ENCODE results near the gene MLH3. TPM values are rescaled to one million over a fixed set of nuclear protein-coding genes. Genes with fewer than 3 reads are reported as not detected.
A peak's percentile ranks its signal among the peaks of the same experiment; 100 is the strongest.

MLH3 gene
- polyA plus RNA-seq, 1 of the 3 experiments (the other 2 are of a cell fraction), result 3.8 TPM

DNA sequence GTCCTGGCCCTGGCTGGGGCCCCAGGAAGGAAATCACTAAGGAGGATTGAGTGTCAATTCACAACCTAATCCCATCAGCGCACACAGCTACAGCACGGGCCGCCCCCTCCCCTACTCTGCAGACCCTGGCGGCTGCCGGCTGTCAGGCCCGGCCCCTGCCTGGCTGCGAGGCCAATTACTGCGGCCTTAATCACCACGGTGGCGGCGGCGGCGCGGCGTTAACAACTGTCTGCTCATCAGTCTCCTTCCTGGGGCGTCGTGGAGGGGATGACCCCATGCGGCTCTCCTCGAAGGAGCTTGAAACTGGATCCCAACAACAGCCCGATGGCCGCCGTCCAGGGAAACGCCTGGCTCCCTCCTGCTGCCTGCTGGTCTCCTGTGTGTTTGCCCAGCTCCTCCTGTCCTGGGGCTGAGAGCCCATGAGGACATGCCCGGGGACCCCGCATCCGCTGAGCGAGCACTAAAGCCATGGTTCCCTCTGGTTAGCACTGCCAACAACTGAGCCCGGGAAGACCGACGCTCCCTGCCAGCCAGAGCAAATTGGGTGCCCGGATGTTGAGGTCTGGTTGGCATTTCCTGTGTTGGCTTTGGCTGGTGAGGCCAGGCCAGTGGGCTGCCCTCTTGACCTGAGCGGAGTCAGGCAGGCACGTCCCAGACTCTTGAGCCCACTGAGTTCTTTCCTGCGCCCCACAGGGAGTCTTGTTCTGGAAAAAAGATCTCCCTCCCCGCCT is 70.4 kb downstream of the MLH3 start:
- Histone ChIP-seq H3K79me2 (ENCODE audit: insufficient read depth) (no peaks in the 10 kb centered on the region), H3K36me3 (replicated peaks in 1 of 2; ENCODE audit: control insufficient read depth in 1 of 2, insufficient read depth in 2 of 2, low read length in 1 of 2) (no peaks in the 10 kb centered on the region), H3F3A (replicated peaks; ENCODE audit: insufficient read depth) (no peaks in the 10 kb centered on the region), H3K27me3 (ENCODE audit: insufficient read depth) (no peaks in the 10 kb centered on the region), H3K9ac (no peak overlapping the region), H3K4me1 (ENCODE audit: control insufficient read depth in 1 of 2, insufficient read depth in 2 of 2, low read depth in 1 of 2, low read length in 1 of 2) (peaks cover 35 to 54% of the 10 kb centered on the region in 2 experiments; a peak in 3 of 4 replicates), H2AFZ (ENCODE audit: low read depth) (no peak overlapping the region), H4K20me1 (ENCODE audit: insufficient read depth) (no peaks in the 10 kb centered on the region), H3K9me2 (no peaks in the 10 kb centered on the region), H3K4me3 (ENCODE audit: low read depth in 2 of 2, low read length in 1 of 2) (no peak overlapping the region), H3K4me2 (peak overlapping the region; percentile 48; the same call in 1 of the 2 replicates), H3K9me3 (no peaks in the 10 kb centered on the region), H3K27ac (ENCODE audit: low read depth in 2 of 2, low read length in 1 of 2) (no peak overlapping the region; a peak in 1 of 4 replicates)
- 78% methylated on average over 25 of the region's 35 CpGs for WGBS (ENCODE audit: low lambda C conversion rate)
- no peak for DNase-seq
- CTCF ChIA-PET, result interaction anchor here (0.9 to 1.4 kb wide), 3 partner anchors 21 to 42 kb away, joined by 3 to 4 read pairs (median 3); partner anchors contain the start of gene EIF2B2
- TF ChIP-seq EZH2phosphoT487 (IDR thresholded peaks at IDR 0.05; ENCODE audit: borderline replicate concordance, low read depth) (no peak), TEAD4 (IDR thresholded peaks at IDR 0.05; ENCODE audit: borderline replicate concordance, insufficient read depth) (no peak), MEF2A (IDR thresholded peaks at IDR 0.05; ENCODE audit: borderline replicate concordance, low read depth) (no peak), FOSL2 (IDR thresholded peaks at IDR 0.05; ENCODE audit: borderline replicate concordance, low read depth) (no peak), SMC3 (IDR thresholded peaks at IDR 0.05; ENCODE audit: low read depth, low read length) (no peak), ZBTB33 (IDR thresholded peaks at IDR 0.05; ENCODE audit: borderline replicate concordance, low read depth) (no peak), NRF1 (IDR thresholded peaks at IDR 0.05; ENCODE audit: low read depth, low read length) (no peak), NFIC (IDR thresholded peaks at IDR 0.05; ENCODE audit: borderline replicate concordance) (peak; percentile 51; the same call in 1 of the 2 replicates), CHD2 (IDR thresholded peaks at IDR 0.05; ENCODE audit: low read length, partially characterized antibody) (no peak), MXI1 (IDR thresholded peaks at IDR 0.05; ENCODE audit: low read depth, low read length) (no peak), GABPA (IDR thresholded peaks at IDR 0.05; ENCODE audit: low read depth) (no peak), TAF1 (IDR thresholded peaks at IDR 0.05; ENCODE audit: borderline replicate concordance, low read depth, low read length) (no peak), RAD21 (IDR thresholded peaks at IDR 0.05; ENCODE audit: low read length) (no peak), RXRA (IDR thresholded peaks at IDR 0.05; ENCODE audit: borderline replicate concordance, low read depth) (0 out of 2 replicates have a peak, but pooled peaks have one; percentile 44), EP300 (IDR thresholded peaks at IDR 0.05; ENCODE audit: borderline replicate concordance in 1 of 2, low read depth in 1 of 2, low read length in 1 of 2) (no peak), SIN3A (IDR thresholded peaks at IDR 0.05; ENCODE audit: borderline replicate concordance, low read depth, low read length) (no peak), TCF12 (IDR thresholded peaks at IDR 0.05) (peak; percentile 36; the same call in 1 of the 2 replicates), USF2 (IDR thresholded peaks at IDR 0.05; ENCODE audit: borderline replicate concordance, low read depth, low read length) (no peak), JUND (IDR thresholded peaks at IDR 0.05) (no peak), RFX5 (IDR thresholded peaks at IDR 0.05; ENCODE audit: low read length) (no peak), FOXJ3 (CRISPR knock-in tag; IDR thresholded peaks at IDR 0.05) (no peak), CTCF (IDR thresholded peaks at IDR 0.05) (no peak)
- TF ChIP-seq, protein P1, sequence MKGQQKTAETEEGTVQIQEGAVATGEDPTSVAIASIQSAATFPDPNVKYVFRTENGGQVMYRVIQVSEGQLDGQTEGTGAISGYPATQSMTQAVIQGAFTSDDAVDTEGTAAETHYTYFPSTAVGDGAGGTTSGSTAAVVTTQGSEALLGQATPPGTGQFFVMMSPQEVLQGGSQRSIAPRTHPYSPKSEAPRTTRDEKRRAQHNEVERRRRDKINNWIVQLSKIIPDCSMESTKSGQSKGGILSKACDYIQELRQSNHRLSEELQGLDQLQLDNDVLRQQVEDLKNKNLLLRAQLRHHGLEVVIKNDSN (IDR thresholded peaks at IDR 0.05; ENCODE audit: borderline replicate concordance, low read depth), result no peak
- TF ChIP-seq, protein P2, sequence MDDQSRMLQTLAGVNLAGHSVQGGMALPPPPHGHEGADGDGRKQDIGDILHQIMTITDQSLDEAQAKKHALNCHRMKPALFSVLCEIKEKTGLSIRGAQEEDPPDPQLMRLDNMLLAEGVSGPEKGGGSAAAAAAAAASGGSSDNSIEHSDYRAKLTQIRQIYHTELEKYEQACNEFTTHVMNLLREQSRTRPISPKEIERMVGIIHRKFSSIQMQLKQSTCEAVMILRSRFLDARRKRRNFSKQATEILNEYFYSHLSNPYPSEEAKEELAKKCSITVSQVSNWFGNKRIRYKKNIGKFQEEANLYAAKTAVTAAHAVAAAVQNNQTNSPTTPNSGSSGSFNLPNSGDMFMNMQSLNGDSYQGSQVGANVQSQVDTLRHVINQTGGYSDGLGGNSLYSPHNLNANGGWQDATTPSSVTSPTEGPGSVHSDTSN (IDR thresholded peaks at IDR 0.05), result no peak
- TF ChIP-seq, protein P3, sequence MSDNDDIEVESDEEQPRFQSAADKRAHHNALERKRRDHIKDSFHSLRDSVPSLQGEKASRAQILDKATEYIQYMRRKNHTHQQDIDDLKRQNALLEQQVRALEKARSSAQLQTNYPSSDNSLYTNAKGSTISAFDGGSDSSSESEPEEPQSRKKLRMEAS (IDR thresholded peaks at IDR 0.05; ENCODE audit: low read depth), result no peak
- POLR2A ChIA-PET, result interaction anchor here (1.6 kb wide), 1 partner anchor 146 kb away, joined by 5 read pairs; the partner anchor contains the start of gene NEK9

Measured in SK-N-SH (cell line).